ENCODE results near the gene DPH3.

- TF ChIP-seq CTCF (conservative IDR thresholded peaks at IDR 0.05) (no peak), EZH2 (IDR thresholded peaks at IDR 0.05; ENCODE audit: low read depth) (no peak)
These were observed 678 bp upstream of the DPH3 start for GRCh38 chr3:16265455-16265786.

Data from PC-9 (cell line).